Activated CD4-positive, alpha-beta T cell treated with anti-CD3 and anti-CD28 coated beads, Interleukin-10, Interleukin-2, amounts not matched to agents 100 ng/mL and 50 ng/mL, durations not matched to agents 16 hours and 8 hours (primary cell): Measurements from ENCODE around the gene SPAG9.
A peak's percentile ranks its signal among the peaks of the same experiment; 100 is the strongest.

Experiments
- DNase-seq: peaks from one replicate; pipeline ENCODE4 v3.0.0-alpha.2; 2020

The SPAG9 gene

DNA sequence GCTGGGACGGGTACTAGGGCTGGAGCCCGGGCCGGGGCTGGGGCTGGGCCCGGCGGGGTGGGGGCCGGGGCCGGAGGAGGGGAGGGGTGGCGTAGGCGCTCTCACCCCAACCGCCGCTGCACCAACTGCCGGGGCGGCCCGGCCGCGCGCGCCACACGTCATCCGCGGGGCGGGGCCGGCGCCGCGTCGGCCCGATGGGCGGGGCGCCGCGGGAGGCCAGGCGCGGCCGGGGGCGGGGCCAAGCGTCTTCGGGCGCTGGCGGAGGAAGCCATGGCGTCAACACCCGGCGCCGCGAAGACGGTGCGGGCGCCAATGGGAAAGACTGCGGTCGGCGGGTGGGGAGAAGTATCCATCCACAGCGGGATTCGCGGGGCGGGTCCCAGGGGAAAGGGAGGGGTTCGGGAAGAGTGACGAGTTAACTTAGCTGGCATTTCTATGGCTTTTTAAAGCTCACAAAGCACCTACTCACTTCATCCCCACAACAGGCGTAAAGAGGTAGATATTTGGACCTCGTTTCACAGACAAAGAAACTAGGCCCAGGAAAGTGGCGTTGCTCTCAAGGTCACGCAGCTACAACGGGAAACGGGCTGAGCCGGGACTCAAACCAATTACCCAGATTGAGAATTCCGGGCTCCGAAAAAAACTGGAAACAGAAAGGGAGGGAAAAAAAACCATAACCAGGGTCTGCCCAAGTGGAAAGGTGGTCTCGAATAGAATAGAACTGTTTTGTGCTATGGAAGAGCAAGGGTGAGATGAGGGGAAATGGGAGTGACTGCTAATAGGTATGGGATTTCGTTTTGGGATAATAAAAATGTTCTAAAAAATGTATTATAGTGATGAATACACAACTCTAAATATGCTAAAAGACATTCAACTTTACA, at the start of gene SPAG9:
TSS of gene SPAG9 (minus strand) at position 130 of the 881 bp plus-strand sequence. CDS start 212 bp downstream, outside the sequence.
- peak; percentile 95 for DNase-seq

DNA sequence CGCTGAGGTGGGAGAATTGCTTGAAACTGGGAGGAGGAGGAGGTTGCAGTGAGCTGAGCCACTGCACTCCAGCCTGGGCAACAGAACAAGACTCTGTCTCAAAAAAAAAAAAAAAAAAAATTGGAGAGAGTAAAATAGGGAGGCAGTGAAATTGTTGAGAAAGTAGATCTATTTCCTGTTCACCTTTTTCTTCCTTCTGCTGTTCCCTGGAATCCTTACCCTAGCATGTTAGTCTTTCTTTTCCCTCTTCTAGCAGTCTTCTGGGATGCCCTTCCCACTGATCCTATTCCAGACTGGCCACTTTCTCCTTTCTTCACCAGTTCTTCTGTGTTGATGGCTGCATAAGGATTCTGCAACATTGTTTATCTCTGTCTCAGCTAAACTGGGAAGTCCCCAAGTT, 48.7 kb upstream of the SPAG9 start:
- DNase-seq = no peak

DNA sequence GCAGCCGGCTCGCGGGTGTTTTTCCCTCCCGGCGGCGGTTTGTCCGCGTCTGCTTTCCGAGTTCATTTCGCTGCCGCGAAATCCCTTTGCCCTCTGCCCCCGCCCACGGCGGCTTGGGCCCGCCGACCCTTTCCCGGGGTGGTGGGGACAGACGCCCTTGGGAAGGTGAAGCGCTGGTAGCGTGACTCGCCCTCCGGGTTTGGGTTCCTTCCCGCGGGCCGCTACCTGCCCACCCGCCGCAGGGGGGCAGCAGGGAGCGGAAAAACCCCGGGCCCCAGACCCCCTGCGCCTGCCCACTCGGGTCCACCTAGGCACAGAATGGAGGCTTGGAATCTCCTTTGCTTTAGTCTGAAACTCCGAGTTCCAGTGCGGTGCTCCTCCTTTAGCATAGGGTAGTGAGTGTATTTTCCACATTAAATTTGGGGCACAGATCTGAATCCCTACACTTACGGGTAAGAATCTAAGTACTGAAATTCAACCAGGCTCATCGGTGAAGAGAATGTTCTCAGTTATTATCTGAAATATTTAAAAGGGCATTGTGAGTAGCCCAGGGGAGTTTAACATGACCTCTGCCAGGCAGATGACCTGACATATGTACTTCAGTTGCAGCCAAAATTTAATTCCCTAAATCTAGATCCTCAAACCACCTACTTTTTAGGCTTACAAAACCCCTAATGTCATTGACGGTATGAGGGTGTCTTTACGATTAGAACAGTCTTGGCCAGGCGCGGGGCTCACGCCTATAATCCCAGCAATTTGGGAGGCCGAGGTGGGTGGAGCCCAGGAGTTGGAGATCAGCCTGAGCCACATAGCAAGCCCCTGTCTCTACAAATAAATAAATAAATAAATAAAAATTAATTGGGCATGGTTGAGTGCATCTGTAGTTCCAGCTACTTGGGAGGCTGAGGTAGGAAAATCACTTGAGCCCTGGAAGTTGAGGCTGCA, 46.6 kb upstream of the SPAG9 start:
- peak; percentile 80 for DNase-seq

DNA sequence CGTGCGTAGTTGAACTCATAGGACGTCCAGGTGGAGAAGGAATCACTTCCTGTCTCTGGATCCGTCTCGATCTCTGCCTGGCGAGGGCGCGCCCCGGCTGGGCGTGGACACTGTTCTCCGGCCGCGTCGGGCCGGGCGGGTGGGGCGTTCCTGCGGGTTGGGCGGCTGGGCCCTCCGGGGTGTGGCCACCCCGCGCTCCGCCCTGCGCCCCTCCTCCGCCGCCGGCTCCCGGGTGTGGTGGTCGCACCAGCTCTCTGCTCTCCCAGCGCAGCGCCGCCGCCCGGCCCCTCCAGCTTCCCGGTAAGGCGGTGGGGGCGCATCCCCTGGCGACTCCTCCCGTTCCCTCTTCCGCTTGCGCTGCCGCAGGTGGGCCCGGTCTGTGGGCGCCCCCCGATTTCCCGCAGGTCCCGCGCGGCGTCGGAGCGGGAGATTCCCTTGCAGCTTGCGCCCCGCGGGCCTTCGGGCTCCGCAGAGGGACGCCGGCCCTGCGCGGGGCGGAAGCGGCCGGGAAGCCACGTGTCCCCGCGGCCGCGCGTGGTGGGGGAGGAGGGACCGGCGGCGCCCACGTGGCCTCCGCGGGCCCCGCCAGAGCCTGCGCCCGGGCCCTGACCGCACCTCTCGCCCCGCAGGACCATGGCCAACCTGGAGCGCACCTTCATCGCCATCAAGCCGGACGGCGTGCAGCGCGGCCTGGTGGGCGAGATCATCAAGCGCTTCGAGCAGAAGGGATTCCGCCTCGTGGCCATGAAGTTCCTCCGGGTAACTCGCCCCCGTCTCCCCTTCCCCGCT, 45.7 kb upstream of the SPAG9 start, which contains the start of gene NME2:
TSS of gene NME2 (plus strand) at position 214 of the 789 bp plus-strand sequence. CDS start at position 634, 420 bp downstream.
- peak; percentile 88 for DNase-seq

- no peak for DNase-seq
Measured at GRCh38 chr17:51165680-51166197, 45.1 kb upstream of the SPAG9 start.

DNA sequence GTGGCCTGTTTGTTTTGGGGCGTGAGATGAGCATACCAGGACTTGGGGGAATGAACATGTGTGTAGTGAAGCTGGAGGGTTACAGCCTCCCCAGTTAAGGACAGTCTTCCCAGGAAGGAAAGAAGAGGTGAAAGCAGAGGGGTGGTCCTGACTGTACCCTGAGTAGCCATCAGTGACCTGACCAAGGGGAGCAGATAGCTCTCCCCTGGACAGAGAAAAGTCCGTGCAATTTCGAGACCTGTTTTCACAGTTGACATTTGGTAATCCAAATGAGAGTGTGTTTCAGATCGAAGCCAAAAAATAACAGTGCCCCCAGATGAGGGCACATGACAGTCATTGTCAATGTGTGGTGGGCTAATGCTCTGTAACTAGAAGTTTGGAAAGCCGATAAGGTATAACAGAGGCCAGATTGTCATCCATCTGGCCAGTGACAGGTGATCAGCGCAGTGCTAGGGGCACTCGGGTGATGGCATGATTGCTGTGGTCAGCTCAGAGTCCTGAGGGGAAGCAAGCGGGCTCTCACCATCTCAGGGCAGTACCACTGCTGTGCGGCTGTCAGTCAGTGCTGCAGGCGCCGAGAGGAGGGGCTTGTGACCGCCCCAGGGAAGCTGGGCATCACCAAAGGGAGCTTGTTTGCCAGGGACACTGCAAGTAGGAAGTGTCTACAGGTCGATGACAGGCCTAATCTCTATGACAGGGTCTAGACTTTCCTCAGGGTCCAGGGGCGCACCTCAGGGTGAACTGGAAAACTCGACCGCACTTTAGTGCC, 44.4 kb upstream of the SPAG9 start:
- DNase-seq = no peak

GRCh38 chr17:51161541-51161940, 40.9 kb upstream of the SPAG9 start:
- DNase-seq = no peak

GRCh38 chr17:51159604-51160003, 38.9 kb upstream of the SPAG9 start:
- DNase-seq = no peak

DNA sequence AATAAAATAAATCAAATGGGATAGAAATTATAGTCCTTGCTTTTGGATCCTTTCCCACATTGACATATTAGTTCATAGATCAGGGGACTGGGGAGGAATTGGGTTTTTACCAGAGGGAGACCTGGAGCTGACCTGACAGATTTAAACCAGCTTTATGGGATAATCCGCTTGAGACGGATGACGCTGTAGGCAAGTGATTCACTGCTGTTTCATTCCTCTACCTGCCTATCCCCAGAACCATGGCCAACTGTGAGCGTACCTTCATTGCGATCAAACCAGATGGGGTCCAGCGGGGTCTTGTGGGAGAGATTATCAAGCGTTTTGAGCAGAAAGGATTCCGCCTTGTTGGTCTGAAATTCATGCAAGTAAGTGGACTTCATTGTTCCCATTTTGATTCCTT, 34.7 kb upstream of the SPAG9 start:
- DNase-seq = no peak

DNA sequence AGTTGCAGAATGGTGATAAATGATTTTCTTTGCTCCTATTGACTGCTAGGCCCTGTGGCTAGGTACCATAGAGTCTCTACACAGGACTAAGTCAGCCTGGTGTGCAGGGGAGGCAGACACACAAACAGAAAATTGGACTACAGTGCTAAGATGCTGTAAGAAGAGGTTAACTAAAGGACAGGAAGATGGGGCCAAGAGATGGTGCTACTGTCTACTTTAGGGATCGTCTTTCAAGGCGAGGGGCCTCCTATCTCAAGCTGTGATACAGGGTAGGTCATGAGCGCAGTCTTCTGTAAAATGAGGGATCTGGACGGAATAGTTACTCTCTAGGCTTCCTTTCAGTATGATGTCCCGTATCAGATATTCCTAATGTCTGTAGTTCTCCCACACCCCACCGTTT, 33.5 kb upstream of the SPAG9 start:
- DNase-seq = no peak

- peak; percentile 99 for DNase-seq
Measured at GRCh38 chr17:51153210-51154072, 32.8 kb upstream of the SPAG9 start, which contains the start of gene NME1. TSS of gene NME1 (plus strand) at chr17:51153559. CDS start at chr17:51155655, 2,096 bp downstream.

GRCh38 chr17:51152766-51153209, 32.1 kb upstream of the SPAG9 start:
- no peak for DNase-seq

GRCh38 chr17:51150932-51151331, 30.3 kb upstream of the SPAG9 start:
- DNase-seq = no peak

DNA sequence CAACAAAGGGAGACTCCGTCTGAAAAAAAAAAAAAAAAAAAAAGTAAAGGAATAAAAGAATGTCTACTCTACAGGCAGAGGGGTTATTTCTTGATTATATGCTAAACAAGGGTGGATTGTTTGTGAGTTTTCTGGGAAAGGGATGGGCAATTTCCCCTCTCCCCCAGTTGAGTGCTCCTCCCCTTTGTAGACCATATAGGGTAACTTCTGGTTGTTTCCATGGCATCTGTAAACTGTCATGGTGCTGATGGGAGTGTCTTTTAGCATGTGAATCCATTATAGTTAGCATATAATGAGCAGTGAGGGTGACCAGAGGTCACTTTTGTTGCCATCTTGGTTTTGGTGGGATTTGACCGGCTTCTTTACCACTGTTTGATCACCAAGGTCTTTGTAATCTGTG, 28.5 kb upstream of the SPAG9 start:
- DNase-seq = no peak

GRCh38 chr17:51147650-51148049, 27.0 kb upstream of the SPAG9 start:
- peak; percentile 29 for DNase-seq

GRCh38 chr17:51144266-51145022, 23.8 kb upstream of the SPAG9 start:
- DNase-seq = no peak

GRCh38 chr17:51142597-51142996, 21.9 kb upstream of the SPAG9 start:
- no peak for DNase-seq

DNA sequence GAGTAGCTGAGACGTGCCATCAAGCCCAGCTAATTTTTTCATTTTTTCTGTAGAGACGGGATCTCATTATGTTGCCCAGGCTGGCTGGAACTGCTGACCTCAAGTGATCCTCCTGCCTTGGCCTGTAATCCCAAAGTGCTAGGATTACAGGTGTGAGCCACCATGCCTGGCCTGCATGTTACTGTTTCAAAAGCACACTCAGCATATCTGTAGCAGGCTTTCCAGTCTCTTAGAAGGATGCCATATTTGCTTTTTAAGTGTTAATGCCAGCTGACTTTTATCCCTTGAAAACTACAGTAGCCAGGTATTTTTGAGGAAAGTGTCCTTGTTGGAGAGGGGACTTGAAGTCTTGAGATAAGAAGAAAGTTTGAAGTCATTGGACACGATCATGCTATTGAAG, 15.3 kb upstream of the SPAG9 start:
- DNase-seq = no peak

GRCh38 chr17:51133365-51133764, 12.7 kb upstream of the SPAG9 start:
- no peak for DNase-seq

- peak; percentile 29 for DNase-seq
Measured at GRCh38 chr17:51132964-51133319, 12.3 kb upstream of the SPAG9 start.
